ENCODE results near the gene CNIH2. TPM values are rescaled to one million over a fixed set of nuclear protein-coding genes. Genes with fewer than 3 reads are reported as not detected.

The CNIH2 gene
- total and polyA plus RNA-seq, 4 experiments from 2014 or later = 1.4 to 1.8 TPM; not detected in 2

GRCh38 chr11:66235141-66235540, 42.8 kb upstream of the CNIH2 start:
- Mint-ChIP-seq H3K36me3 (peaks cover 47 to 79% of the 10 kb centered on the region in 2 donors), H3K4me3 (no peak overlapping the region), H3K27me3 (no peaks in the 10 kb centered on the region), H3K4me1 (peaks cover 0 to 3% (median 0%) of the 10 kb centered on the region in 4 donors), H3K9me3 (peaks cover 0 to 7% (median 0%) of the 10 kb centered on the region in 8 donors), H3K27ac (peak overlapping the region in 2 of 7 donors; percentile 36 to 59)
- DNase-seq = no peak
- CTCF ChIA-PET (ENCODE audit: partially characterized antibody) = interaction anchor here (1.5 to 2.6 kb wide), 2 partner anchors 12 to 19 kb away, joined by 3 to 11 read pairs; no protein-coding TSS in a partner anchor
- POLR2A ChIA-PET (ENCODE audit: partially characterized antibody) = no interaction called here
- Histone ChIP-seq H3K36me3 (ENCODE audit: insufficient read depth, low read length) (peaks cover 84% of the 10 kb centered on the region), H3K27me3 (ENCODE audit: insufficient read depth, low read length) (no peaks in the 10 kb centered on the region), H3K4me3 (ENCODE audit: low read length in 2 of 2) (no peak overlapping the region), H3K4me1 (ENCODE audit: insufficient read depth, low read length) (no peaks in the 10 kb centered on the region), H3K9me3 (ENCODE audit: control insufficient read depth in 1 of 2, low read length in 2 of 2) (no peaks in the 10 kb centered on the region), H3K27ac (ENCODE audit: low read depth, low read length) (no peak overlapping the region)
- intact Hi-C loops (cut with micrococcal nuclease) = no loop called here

- H3K9me3 ChIP-seq (ENCODE audit: control insufficient read depth in 1 of 2, low read length in 2 of 2) = no peaks in the 10 kb centered on the region
- no peak overlapping the region for H3K4me3 ChIP-seq (ENCODE audit: low read length in 2 of 2)
- Mint-ChIP-seq H3K4me3 (no peak overlapping the region), H3K9me3 (peaks cover 0 to 3% (median 0%) of the 10 kb centered on the region in 8 donors), H3K27ac (peak overlapping the region in 1 of 7 donors; percentile 24), H3K27me3 (no peaks in the 10 kb centered on the region), H3K4me1 (peaks cover 0 to 2% (median 0%) of the 10 kb centered on the region in 4 donors), H3K36me3 (peaks cover 42 to 76% of the 10 kb centered on the region in 2 donors)
- CTCF ChIA-PET (ENCODE audit: partially characterized antibody) = interaction anchor here (1.9 to 2.6 kb wide), 3 partner anchors 9 to 17 kb away, joined by 7 to 11 read pairs (median 9); no protein-coding TSS in a partner anchor
- no peak for DNase-seq
- H3K36me3 ChIP-seq (ENCODE audit: insufficient read depth, low read length) = peaks cover 80% of the 10 kb centered on the region
- H3K27me3 ChIP-seq (ENCODE audit: insufficient read depth, low read length) = no peaks in the 10 kb centered on the region
- H3K27ac ChIP-seq (ENCODE audit: low read depth, low read length) = no peak overlapping the region
- intact Hi-C loops (cut with micrococcal nuclease) = no loop called here
- H3K4me1 ChIP-seq (ENCODE audit: insufficient read depth, low read length) = no peaks in the 10 kb centered on the region
- POLR2A ChIA-PET (ENCODE audit: partially characterized antibody) = interaction anchor here (3.0 kb wide), 1 partner anchor 14 kb away, joined by 12 read pairs; no protein-coding TSS in a partner anchor
Observed at GRCh38 chr11:66237867-66238266, 40.1 kb upstream of the CNIH2 start.

- Histone ChIP-seq H3K27ac (ENCODE audit: low read depth, low read length) (no peak overlapping the region), H3K4me3 (ENCODE audit: low read length in 2 of 2) (no peak overlapping the region), H3K4me1 (ENCODE audit: insufficient read depth, low read length) (no peaks in the 10 kb centered on the region), H3K9me3 (ENCODE audit: control insufficient read depth in 1 of 2, low read length in 2 of 2) (no peaks in the 10 kb centered on the region), H3K27me3 (ENCODE audit: insufficient read depth, low read length) (no peaks in the 10 kb centered on the region), H3K36me3 (ENCODE audit: insufficient read depth, low read length) (peaks cover 78% of the 10 kb centered on the region)
- ChIA-PET CTCF (ENCODE audit: partially characterized antibody) (interaction anchor here (2.6 kb wide), 1 partner anchor 8 kb away, joined by 9 read pairs; no protein-coding TSS in a partner anchor), POLR2A (ENCODE audit: partially characterized antibody) (interaction anchor here (3.0 kb wide), 1 partner anchor 13 kb away, joined by 12 read pairs; no protein-coding TSS in a partner anchor)
- Mint-ChIP-seq H3K4me3 (no peak overlapping the region), H3K27ac (no peak overlapping the region), H3K9me3 (peaks cover 0 to 1% (median 0%) of the 10 kb centered on the region in 8 donors), H3K4me1 (peaks cover 0 to 2% (median 0%) of the 10 kb centered on the region in 4 donors), H3K36me3 (peaks cover 31 to 72% of the 10 kb centered on the region in 2 donors), H3K27me3 (no peaks in the 10 kb centered on the region)
- no peak for DNase-seq
- intact Hi-C loops (cut with micrococcal nuclease) = no loop called here
Observed at GRCh38 chr11:66238786-66239413, 39.1 kb upstream of the CNIH2 start.

GRCh38 chr11:66239511-66239910, 38.5 kb upstream of the CNIH2 start:
- CTCF ChIA-PET (ENCODE audit: partially characterized antibody) = no interaction called here
- Mint-ChIP-seq H3K27ac (no peak overlapping the region), H3K36me3 (peaks cover 27 to 73% of the 10 kb centered on the region in 2 donors), H3K4me3 (no peak overlapping the region), H3K27me3 (no peaks in the 10 kb centered on the region), H3K4me1 (peaks cover 0 to 2% (median 0%) of the 10 kb centered on the region in 4 donors), H3K9me3 (peaks cover 0 to 1% (median 0%) of the 10 kb centered on the region in 8 donors)
- POLR2A ChIA-PET (ENCODE audit: partially characterized antibody) = no interaction called here
- intact Hi-C loops (cut with micrococcal nuclease) = no loop called here
- no peak overlapping the region for H3K27ac ChIP-seq (ENCODE audit: low read depth, low read length)
- no peaks in the 10 kb centered on the region for H3K9me3 ChIP-seq (ENCODE audit: control insufficient read depth in 1 of 2, low read length in 2 of 2)
- DNase-seq = no peak
- peaks cover 72% of the 10 kb centered on the region for H3K36me3 ChIP-seq (ENCODE audit: insufficient read depth, low read length)
- H3K4me3 ChIP-seq (ENCODE audit: low read length in 2 of 2) = no peak overlapping the region
- no peaks in the 10 kb centered on the region for H3K27me3 ChIP-seq (ENCODE audit: insufficient read depth, low read length)
- no peaks in the 10 kb centered on the region for H3K4me1 ChIP-seq (ENCODE audit: insufficient read depth, low read length)

DNA sequence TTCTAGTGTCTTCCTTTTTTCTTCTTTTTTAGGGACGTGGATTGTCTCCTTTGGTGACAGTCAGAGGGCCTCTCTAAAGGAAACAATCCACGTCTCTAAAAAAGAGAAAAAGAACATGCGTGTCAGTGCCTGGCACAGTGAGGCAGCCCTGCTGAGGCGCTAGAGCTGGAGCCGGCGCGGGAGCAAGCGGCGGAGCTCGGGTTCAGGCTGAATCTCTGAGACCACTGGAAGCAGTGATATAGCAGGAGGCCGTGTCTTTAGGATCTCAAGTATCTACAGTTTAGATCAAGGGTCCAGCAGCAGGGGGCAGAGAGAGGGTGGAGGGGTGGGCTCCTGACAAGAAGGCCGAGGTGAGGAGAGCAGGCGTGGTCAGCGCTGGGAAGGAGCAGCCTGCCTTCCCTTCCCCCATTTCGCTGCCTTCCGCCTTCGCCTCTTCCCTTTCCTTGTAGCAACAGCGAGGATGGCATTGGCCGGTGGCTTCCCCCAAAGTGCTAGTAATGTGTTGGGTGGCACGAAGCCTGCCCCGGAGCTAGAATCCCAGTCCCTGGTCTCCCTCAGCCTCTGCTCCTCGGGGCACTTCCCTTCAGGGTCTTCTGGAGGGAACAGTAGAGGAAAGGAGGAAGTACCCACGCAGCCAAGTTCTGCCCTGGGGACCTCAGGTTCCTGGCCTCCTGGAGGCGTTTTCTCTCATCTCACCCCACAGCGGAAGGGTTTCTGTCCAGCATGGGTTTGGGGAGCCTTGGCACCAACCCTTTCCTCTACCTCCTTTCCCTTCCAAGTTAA, 37.8 kb upstream of the CNIH2 start:
- Mint-ChIP-seq H3K27ac (peak overlapping the region in 4 of 7 donors; percentile 51 to 60 (median 53)), H3K27me3 (no peaks in the 10 kb centered on the region), H3K9me3 (peaks cover 0 to 1% (median 0%) of the 10 kb centered on the region in 8 donors), H3K36me3 (peaks cover 22 to 71% of the 10 kb centered on the region in 2 donors), H3K4me3 (no peak overlapping the region), H3K4me1 (peaks cover 0 to 2% (median 0%) of the 10 kb centered on the region in 4 donors)
- Histone ChIP-seq H3K27me3 (ENCODE audit: insufficient read depth, low read length) (no peaks in the 10 kb centered on the region), H3K9me3 (ENCODE audit: control insufficient read depth in 1 of 2, low read length in 2 of 2) (no peaks in the 10 kb centered on the region), H3K4me1 (ENCODE audit: insufficient read depth, low read length) (no peaks in the 10 kb centered on the region), H3K27ac (ENCODE audit: low read depth, low read length) (no peak overlapping the region), H3K4me3 (ENCODE audit: low read length in 2 of 2) (no peak overlapping the region), H3K36me3 (ENCODE audit: insufficient read depth, low read length) (peaks cover 68% of the 10 kb centered on the region)
- intact Hi-C loops (cut with micrococcal nuclease) = no loop called here
- CTCF ChIA-PET (ENCODE audit: partially characterized antibody) = interaction anchor here (1.0 kb wide), 2 partner anchors 15 to 22 kb away, joined by 4 read pairs; no protein-coding TSS in a partner anchor
- DNase-seq = no peak
- POLR2A ChIA-PET (ENCODE audit: partially characterized antibody) = no interaction called here

- peak overlapping the region in 3 of 7 donors; percentile 19 to 61 (median 36) for H3K27ac Mint-ChIP-seq
- Histone ChIP-seq H3K4me1 (ENCODE audit: insufficient read depth, low read length) (no peaks in the 10 kb centered on the region), H3K27ac (ENCODE audit: low read depth, low read length) (no peak overlapping the region), H3K4me3 (ENCODE audit: low read length in 2 of 2) (no peak overlapping the region), H3K36me3 (ENCODE audit: insufficient read depth, low read length) (peaks cover 62% of the 10 kb centered on the region), H3K9me3 (ENCODE audit: control insufficient read depth in 1 of 2, low read length in 2 of 2) (no peaks in the 10 kb centered on the region), H3K27me3 (ENCODE audit: insufficient read depth, low read length) (no peaks in the 10 kb centered on the region)
- intact Hi-C loops (cut with micrococcal nuclease) = no loop called here
- no peaks in the 10 kb centered on the region for H3K27me3 Mint-ChIP-seq
- no peak overlapping the region for H3K4me3 Mint-ChIP-seq
- DNase-seq = no peak
- peaks cover 0 to 1% (median 0%) of the 10 kb centered on the region in 8 donors for H3K9me3 Mint-ChIP-seq
- ChIA-PET CTCF (ENCODE audit: partially characterized antibody) (interaction anchor here (1.0 kb wide), 2 partner anchors 15 to 23 kb away, joined by 4 read pairs; no protein-coding TSS in a partner anchor), POLR2A (ENCODE audit: partially characterized antibody) (no interaction called here)
- peaks cover 17 to 65% of the 10 kb centered on the region in 2 donors for H3K36me3 Mint-ChIP-seq
- H3K4me1 Mint-ChIP-seq = no peaks in the 10 kb centered on the region
Observed at GRCh38 chr11:66240781-66241136, 37.2 kb upstream of the CNIH2 start.

Measured in CD4-positive, alpha-beta memory T cell (primary cell).